Thoracic aorta (tissue), 2 donors: Measurements from ENCODE around the gene CORIN. TPM values are rescaled to one million over a fixed set of nuclear protein-coding genes. Genes with fewer than 3 reads are reported as not detected.

ENCODE experiments used
- ATAC-seq: fragments of 150-250 bp; one replicate; pipeline ENCODE4 v1.8.0; 2017; ENCODE audit warnings: low read depth; ENCODE audit not compliant: insufficient number of reproducible peaks, low FRiP score
- DNase-seq: peaks from one replicate; pipeline ENCODE4 v3.0.0-alpha.2; 2020; ENCODE audit warnings: low spot score
- H3K27ac ChIP-seq, 2 donors: fragments of 200-600 bp; sonication (generic); 1 replicate in 1 of 2; 2 replicates in 1 of 2; pipeline ENCODE4 v1.5.1; 2016; ENCODE audit warnings: mild to moderate bottlenecking in 2 of 2, moderate library complexity in 2 of 2
- H3K27me3 ChIP-seq: fragments of 200-600 bp; sonication (generic); replicated peaks from 2 replicates; pipeline ENCODE4 v1.6.0; 2016; ENCODE audit warnings: mild to moderate bottlenecking; ENCODE audit not compliant: insufficient read depth
- H3K36me3 ChIP-seq: fragments of 200-600 bp; sonication (generic); one replicate; pipeline ENCODE4 v1.5.1; 2016
- H3K4me1 ChIP-seq, 2 donors: fragments of 200-600 bp; sonication (generic); 1 replicate in 1 of 2; 2 replicates in 1 of 2; pipeline versions ENCODE4 v1.5.1 to v1.6.0; 2016; ENCODE audit warnings: low read depth in 2 of 2, mild to moderate bottlenecking in 1 of 2; ENCODE audit not compliant: control insufficient read depth in 1 of 2
- H3K4me3 ChIP-seq: fragments of 200-600 bp; sonication (generic); 2 replicates; pipeline ENCODE4 v1.5.1; 2016; ENCODE audit warnings: mild to moderate bottlenecking
- H3K9me3 ChIP-seq: fragments of 200-600 bp; sonication (generic); 2 replicates; pipeline ENCODE4 v1.5.1; 2016
- total RNA-seq, 2 donors: library from RNA; depleted of rRNA; stranded (reverse); fragments of >200 nt; gene quantifications; one replicate each; pipeline versions ENCODE4 v1.1.0 to v1.2.3, GENCODE V29; 2016
- TF ChIP-seq, protein P1 (sequence below): fragments of 200-600 bp; sonication (generic); IDR thresholded peaks from one replicate; pipeline ENCODE4 v1.5.1; 2019; ENCODE audit warnings: antibody characterized with exemption

Gene CORIN
- total RNA-seq, 2 donors from 2014 or later: 0.63 to 1.9 TPM

DNA sequence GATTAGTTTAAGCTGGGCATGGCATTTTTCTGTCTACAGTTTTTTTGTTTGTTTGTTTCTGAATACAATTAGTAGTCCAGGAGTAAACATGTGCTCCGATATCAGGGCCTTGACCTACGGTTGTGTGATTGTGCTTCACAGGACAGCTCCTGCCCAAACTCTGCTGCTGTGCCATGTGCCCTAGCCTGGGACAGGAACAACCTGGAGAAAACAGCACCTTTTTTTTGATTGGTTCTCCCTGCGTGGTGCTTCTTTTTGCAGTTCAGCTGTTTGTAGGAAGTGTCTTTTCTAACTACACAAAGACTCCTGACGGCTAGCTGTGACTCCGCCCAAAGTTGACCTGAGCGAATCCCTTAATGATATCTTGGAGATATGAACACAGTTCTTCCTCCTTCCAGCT lies 194.0 kb downstream of the CORIN start:
- H3K4me1 ChIP-seq: no peaks in the 10 kb centered on the region
- H3K27ac ChIP-seq: no peak overlapping the region
- DNase-seq: no peak
- no peak overlapping the region for H3K4me3 ChIP-seq
- H3K36me3 ChIP-seq: no peaks in the 10 kb centered on the region
- H3K27me3 ChIP-seq: no peaks in the 10 kb centered on the region
- TF ChIP-seq, protein P1, sequence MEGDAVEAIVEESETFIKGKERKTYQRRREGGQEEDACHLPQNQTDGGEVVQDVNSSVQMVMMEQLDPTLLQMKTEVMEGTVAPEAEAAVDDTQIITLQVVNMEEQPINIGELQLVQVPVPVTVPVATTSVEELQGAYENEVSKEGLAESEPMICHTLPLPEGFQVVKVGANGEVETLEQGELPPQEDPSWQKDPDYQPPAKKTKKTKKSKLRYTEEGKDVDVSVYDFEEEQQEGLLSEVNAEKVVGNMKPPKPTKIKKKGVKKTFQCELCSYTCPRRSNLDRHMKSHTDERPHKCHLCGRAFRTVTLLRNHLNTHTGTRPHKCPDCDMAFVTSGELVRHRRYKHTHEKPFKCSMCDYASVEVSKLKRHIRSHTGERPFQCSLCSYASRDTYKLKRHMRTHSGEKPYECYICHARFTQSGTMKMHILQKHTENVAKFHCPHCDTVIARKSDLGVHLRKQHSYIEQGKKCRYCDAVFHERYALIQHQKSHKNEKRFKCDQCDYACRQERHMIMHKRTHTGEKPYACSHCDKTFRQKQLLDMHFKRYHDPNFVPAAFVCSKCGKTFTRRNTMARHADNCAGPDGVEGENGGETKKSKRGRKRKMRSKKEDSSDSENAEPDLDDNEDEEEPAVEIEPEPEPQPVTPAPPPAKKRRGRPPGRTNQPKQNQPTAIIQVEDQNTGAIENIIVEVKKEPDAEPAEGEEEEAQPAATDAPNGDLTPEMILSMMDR: no peak
- ATAC-seq: no peak
- H3K9me3 ChIP-seq: no peaks in the 10 kb centered on the region

GRCh38 chr4:47642985-47643760 lies 194.7 kb downstream of the CORIN start:
- H3K27me3 ChIP-seq: no peaks in the 10 kb centered on the region
- H3K27ac ChIP-seq: no peak overlapping the region
- no peaks in the 10 kb centered on the region for H3K4me1 ChIP-seq
- TF ChIP-seq, protein P1: no peak
- DNase-seq (no peak), ATAC-seq (no peak)
- no peak overlapping the region for H3K4me3 ChIP-seq
- H3K36me3 ChIP-seq: no peaks in the 10 kb centered on the region
- no peaks in the 10 kb centered on the region for H3K9me3 ChIP-seq

DNA sequence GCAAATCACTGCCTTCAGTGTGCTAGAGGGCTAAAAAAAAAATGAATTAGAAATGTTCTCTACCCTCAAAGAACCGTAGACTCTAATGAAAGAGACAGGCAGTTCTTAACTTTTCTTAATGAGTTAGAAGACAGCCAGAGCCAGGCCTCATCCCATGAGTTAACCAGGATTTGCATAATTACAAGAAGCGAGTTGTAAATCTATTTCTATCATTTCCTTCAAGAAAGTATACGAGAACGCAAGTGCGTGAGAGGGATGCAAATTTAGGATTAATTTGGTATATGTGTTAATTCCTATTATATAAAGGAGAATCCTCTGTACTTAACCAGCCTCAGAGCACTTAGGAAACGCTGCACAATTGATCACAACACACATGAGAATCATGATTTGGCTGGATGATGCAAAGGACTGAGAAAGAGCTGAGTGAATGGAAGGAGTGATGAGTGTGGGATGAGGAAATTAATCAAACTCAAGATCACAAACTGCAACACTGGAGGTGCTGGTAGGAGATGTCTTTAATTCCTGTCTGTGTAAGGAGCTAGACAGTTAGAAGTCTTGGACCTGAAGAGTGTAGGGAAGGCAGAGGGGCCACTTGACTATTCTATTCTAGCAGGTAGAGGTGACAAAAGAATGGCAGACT lies 195.6 kb downstream of the CORIN start:
- Histone ChIP-seq H3K36me3 (no peaks in the 10 kb centered on the region), H3K27me3 (no peaks in the 10 kb centered on the region), H3K9me3 (no peaks in the 10 kb centered on the region), H3K4me3 (no peak overlapping the region), H3K4me1 (no peaks in the 10 kb centered on the region), H3K27ac (no peak overlapping the region)
- no peak for ATAC-seq
- no peak for DNase-seq
- TF ChIP-seq, protein P1: no peak

- Histone ChIP-seq H3K4me3 (no peak overlapping the region), H3K27ac (no peak overlapping the region), H3K4me1 (no peaks in the 10 kb centered on the region), H3K9me3 (no peaks in the 10 kb centered on the region), H3K27me3 (no peaks in the 10 kb centered on the region), H3K36me3 (no peaks in the 10 kb centered on the region)
- ATAC-seq (no peak), DNase-seq (no peak)
- TF ChIP-seq, protein P1: no peak
Measured at GRCh38 chr4:47641755-47642154, 196.1 kb downstream of the CORIN start.

GRCh38 chr4:47640911-47641310 lies 197.0 kb downstream of the CORIN start:
- Histone ChIP-seq H3K9me3 (no peaks in the 10 kb centered on the region), H3K4me1 (no peaks in the 10 kb centered on the region), H3K4me3 (no peak overlapping the region), H3K36me3 (no peaks in the 10 kb centered on the region), H3K27me3 (no peaks in the 10 kb centered on the region), H3K27ac (no peak overlapping the region)
- ATAC-seq: no peak
- DNase-seq: no peak
- TF ChIP-seq, protein P1: no peak
